Cardiac muscle cell (in vitro differentiated cells and primary cell): ENCODE measurements around the gene TAF13. TPM values are rescaled to one million over a fixed set of nuclear protein-coding genes. Genes with fewer than 3 reads are reported as not detected.

Experiments used
- DNase-seq, 2 donors: peaks; one replicate each; pipeline versions ENCODE4 v3.0.0 to v3.0.0-alpha.2; 2010 to 2017; ENCODE audit warnings: low read depth in 1 of 2, low spot score in 1 of 2
- H3K27ac ChIP-seq: fragments of 200-600 bp; sonication (generic); 2 replicates; pipeline ENCODE4 v1.5.1; 2016
- H3K27me3 ChIP-seq: fragments of 200-600 bp; sonication (generic); 2 replicates; pipeline ENCODE4 v1.6.0; 2016; ENCODE audit warnings: control low read depth
- H3K36me3 ChIP-seq: fragments of 200-600 bp; sonication (generic); 2 replicates; pipeline ENCODE4 v1.5.1; 2016; ENCODE audit warnings: control low read depth
- H3K4me1 ChIP-seq: fragments of 200-600 bp; sonication (generic); 2 replicates; pipeline ENCODE4 v1.8.1; 2017; ENCODE audit warnings: low read depth, mild to moderate bottlenecking, mixed run types
- H3K4me3 ChIP-seq: fragments of 200-600 bp; sonication (generic); 2 replicates; pipeline ENCODE4 v1.5.1; 2016; ENCODE audit warnings: mild to moderate bottlenecking
- H3K9me3 ChIP-seq: fragments of 200-600 bp; sonication (generic); 2 replicates; pipeline ENCODE4 v1.5.1; 2017; ENCODE audit warnings: low read depth, mild to moderate bottlenecking, control low read depth
- polyA plus RNA-seq: library from polyadenylated mRNA; unstranded; fragments of >200 nt; fragmentation: Nextera tagmentation; extraction: Ambion mirVana; gene quantifications from 2 replicates; pipeline ENCODE4 v1.2.1, GENCODE V29; 2016
- total RNA-seq: library from RNA; depleted of rRNA; stranded (reverse); fragments of >200 nt; gene quantifications from 2 replicates; pipeline ENCODE4 v1.2.3, GENCODE V29; 2016
- TF ChIP-seq, protein P1 (sequence below): IDR thresholded peaks from 2 replicates; pipeline ENCODE4 v1.5.1; 2012; ENCODE audit warnings: low read depth, mild to moderate bottlenecking, low read length

Gene TAF13
- total and polyA plus RNA-seq, 2 experiments from 2014 or later: 7.2 to 14.0 TPM

DNA sequence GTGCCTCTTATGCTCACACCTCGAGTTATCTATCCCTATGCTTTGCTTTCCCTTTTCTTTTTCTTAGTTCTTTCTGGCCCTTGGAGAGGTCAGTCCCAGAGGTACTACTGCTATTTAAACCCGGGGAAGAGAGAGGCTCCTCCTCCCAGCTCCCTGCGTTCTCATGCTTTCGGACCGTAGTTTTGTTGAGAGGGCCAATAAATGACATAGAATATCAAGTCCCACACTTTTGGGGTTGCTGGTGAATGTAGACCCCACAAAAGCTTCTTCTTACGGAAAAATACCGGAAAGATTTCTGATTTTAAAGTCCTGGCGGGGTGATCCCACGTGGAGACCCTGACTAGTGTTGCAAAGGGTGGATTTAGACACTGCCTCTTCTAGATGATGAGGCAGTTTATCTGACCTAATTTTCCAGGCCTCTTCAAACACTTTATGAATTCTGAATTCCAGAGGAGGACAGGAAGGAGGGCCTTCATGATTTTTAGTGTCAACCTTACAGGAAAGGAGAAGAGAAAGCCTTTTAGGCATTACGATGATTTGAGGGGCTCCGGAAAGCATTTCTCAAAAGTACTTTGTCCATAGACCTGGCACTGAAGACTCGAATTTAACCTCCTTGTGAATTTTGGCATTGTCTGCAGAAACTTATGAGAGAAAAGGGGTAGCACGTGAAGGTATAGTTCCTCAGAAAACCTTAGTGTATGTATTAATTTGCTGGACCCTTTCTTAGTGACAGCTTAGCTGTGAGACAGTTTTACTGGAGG lies 15.5 kb upstream of the TAF13 start:
- Histone ChIP-seq H3K27ac (peak overlapping the region; percentile 88), H3K4me1 (peaks cover 7% of the 10 kb centered on the region), H3K36me3 (peaks cover 18% of the 10 kb centered on the region), H3K4me3 (peak overlapping the region; percentile 71), H3K9me3 (no peaks in the 10 kb centered on the region), H3K27me3 (no peaks in the 10 kb centered on the region)
- peak; percentile 49 to 63 for DNase-seq
- TF ChIP-seq, protein P1, sequence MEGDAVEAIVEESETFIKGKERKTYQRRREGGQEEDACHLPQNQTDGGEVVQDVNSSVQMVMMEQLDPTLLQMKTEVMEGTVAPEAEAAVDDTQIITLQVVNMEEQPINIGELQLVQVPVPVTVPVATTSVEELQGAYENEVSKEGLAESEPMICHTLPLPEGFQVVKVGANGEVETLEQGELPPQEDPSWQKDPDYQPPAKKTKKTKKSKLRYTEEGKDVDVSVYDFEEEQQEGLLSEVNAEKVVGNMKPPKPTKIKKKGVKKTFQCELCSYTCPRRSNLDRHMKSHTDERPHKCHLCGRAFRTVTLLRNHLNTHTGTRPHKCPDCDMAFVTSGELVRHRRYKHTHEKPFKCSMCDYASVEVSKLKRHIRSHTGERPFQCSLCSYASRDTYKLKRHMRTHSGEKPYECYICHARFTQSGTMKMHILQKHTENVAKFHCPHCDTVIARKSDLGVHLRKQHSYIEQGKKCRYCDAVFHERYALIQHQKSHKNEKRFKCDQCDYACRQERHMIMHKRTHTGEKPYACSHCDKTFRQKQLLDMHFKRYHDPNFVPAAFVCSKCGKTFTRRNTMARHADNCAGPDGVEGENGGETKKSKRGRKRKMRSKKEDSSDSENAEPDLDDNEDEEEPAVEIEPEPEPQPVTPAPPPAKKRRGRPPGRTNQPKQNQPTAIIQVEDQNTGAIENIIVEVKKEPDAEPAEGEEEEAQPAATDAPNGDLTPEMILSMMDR: no peak

DNA sequence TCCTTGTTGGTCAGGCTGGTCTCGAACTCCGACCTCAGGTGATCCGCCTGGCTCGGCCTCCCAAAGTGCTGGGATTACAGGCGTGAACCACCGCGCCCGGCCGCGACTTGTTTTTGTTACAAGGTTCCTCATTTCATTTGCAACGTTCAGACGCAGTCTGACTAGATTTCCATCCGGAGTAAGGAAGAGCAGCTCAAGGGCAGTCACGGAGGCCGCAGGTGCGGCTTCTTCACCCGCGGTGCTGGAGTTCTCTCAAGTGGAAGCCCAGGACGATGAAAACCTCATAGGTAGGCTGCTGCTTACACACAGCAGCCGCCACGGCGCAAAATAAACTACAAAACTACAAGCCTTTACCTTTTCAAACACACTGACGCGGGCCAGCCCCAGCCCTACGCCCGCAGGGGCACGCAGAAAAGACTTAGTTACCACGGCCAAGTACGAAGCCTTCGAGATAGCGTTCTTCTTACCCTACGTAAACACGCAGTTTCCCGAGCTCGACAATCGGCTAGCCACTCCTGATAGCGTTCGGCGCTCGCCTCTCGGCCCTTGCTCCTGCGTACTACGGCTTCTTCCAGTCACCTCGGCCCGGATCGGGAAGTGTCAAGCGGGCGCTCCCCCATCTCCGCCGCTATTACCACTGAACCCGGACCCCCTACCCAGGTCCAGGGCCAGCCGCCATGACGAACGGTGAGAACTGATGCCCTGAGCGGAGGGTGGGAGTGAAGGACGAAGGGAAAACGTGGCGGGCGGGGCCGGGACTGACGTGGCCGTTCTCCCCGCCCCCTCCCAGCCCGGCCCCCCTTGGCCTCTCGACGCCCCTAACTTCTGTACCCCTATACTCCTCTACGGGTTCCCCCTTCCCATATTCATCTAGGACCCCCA lies 14.6 kb upstream of the TAF13 start, which contains the start of gene TMEM167B:
Gene TMEM167B (plus strand): TSS at position 569 of the 882 bp plus-strand sequence. CDS start 109 bp downstream, at position 678.
- H3K27me3 ChIP-seq: no peaks in the 10 kb centered on the region
- DNase-seq: peak; percentile 95 to 97
- TF ChIP-seq, protein P1: no peak
- peaks cover 12% of the 10 kb centered on the region for H3K36me3 ChIP-seq
- peak within 1 kb of the TSS; percentile 88 for H3K27ac ChIP-seq
- peak within 1 kb of the TSS; percentile 71 for H3K4me3 ChIP-seq
- no peaks in the 10 kb centered on the region for H3K9me3 ChIP-seq
- peaks cover 7% of the 10 kb centered on the region for H3K4me1 ChIP-seq

DNA sequence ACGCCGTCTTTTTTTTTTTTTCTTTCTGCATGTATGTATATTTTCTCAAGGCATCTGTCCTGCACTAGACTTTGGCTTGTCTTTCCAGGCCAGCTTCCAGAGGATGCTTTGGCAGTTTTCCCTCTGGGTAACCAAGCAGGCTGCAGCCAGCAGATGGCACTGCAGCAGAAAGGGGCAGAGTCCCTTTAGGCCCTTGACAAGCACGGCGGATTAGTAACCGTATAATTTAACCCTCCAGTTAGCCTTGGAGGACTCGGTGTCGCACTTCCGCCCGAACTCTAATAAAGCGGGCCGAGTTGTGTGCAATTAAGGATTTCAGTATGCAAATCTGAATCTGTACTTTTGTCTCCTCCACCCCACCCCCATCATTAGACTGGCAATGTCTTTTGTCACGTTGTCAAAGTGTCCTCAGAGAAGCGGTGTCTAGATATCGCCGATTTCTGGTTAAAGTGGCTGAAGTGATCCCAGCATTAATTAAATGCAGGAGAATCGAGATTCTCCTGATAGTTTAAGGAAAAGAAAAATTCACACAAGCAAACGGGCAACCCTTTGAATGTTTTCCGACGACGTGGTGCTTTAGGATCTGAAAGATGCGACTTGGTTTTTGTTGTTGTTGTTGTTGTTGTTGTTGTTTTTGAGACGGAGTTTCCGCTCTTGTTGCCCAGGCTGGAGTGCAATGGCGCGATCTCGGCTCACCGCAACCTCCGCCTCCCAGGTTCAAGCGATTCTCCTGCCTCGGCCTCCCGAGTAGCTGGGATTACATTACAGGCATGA lies 13.6 kb upstream of the TAF13 start:
- no peak overlapping the region for H3K4me3 ChIP-seq
- no peaks in the 10 kb centered on the region for H3K9me3 ChIP-seq
- peak; percentile 37 to 80 for DNase-seq
- H3K27me3 ChIP-seq: no peaks in the 10 kb centered on the region
- TF ChIP-seq, protein P1: peak; percentile 62
- H3K27ac ChIP-seq: no peak overlapping the region
- peaks cover 7% of the 10 kb centered on the region for H3K4me1 ChIP-seq
- peaks cover 7% of the 10 kb centered on the region for H3K36me3 ChIP-seq

DNA sequence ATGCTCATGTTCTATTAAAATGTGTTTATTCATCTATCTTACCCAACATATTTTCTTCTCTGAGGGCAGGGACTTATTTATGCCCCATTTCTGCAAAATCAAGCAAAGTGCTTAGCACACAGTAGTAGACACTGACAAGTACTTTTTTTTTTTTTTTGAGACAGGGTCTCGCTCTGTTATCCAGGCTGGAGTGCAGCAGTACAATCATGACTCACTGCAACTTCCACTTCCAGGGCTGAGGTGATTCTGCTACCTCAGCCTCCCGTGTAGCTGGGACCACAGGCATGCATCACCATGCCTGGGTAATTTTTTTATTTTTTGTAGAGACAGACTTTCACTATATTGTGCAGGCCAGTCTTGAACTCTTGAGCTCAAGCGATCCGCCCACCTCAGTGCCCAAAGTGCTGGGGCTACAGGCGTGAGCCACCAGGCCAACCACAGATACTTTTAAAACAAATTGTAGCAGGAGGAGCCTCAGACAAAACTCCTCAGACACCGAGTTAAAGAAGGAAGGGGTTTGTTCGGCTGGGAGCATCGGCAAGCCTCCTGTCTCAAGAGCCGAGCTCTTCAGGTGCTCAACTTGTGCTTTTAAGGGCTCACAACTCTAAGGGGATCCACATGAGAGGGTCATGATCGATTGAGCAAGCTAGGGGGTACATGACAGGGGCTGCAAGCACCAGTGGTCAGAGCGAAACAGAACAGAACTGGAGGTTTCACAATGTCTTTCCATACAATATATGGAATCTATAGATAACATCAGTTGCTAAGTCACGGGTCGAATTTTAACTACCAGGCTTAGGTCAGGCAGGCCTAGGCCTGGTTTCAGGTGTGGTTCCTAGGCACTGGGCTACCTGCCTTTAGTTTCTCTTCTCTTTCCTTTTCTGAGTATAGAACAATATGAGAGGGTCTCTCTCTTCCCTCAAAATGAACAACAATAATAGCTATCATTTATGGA lies 9.0 kb upstream of the TAF13 start:
- no peak for DNase-seq
- H3K27ac ChIP-seq: no peak overlapping the region
- H3K4me1 ChIP-seq: no peaks in the 10 kb centered on the region
- H3K9me3 ChIP-seq: no peaks in the 10 kb centered on the region
- no peak overlapping the region for H3K4me3 ChIP-seq
- no peaks in the 10 kb centered on the region for H3K27me3 ChIP-seq
- TF ChIP-seq, protein P1: no peak
- no peaks in the 10 kb centered on the region for H3K36me3 ChIP-seq
